GM21576 (cell line): ENCODE measurements around the gene LIG3.
"Not testable (repeated sequence)": the region's sequence is repeated elsewhere in the genome, so short reads cannot be mapped to it uniquely, and the experiment has no call there.

Experiments
- ATAC-seq: cut with Tn5 transposase; IDR thresholded peaks from one replicate; pipeline ENCODE4 v1.9.1; 2021; ENCODE audit warnings: mild to moderate bottlenecking, moderate library complexity; ENCODE audit not compliant: unreplicated experiment

LIG3 gene

GRCh38 chr17:34980353-34980680 lies at the start of gene LIG3:
Gene LIG3, plus strand, starts transcription at chr17:34980512. Its CDS starts 2,494 bp downstream, at chr17:34983006.
- ATAC-seq: peak; percentile 72

GRCh38 chr17:34950780-34951179 lies 29.5 kb upstream of the LIG3 start:
- ATAC-seq: not testable (repeated sequence)

- no peak for ATAC-seq
Observed at GRCh38 chr17:34958438-34958837, 21.9 kb upstream of the LIG3 start.

GRCh38 chr17:34961093-34961911 lies 19.0 kb upstream of the LIG3 start, which contains the start of the genes CCT6B and ZNF830:
Gene CCT6B, minus strand, starts transcription at chr17:34961460. Its CDS starts 67 bp downstream, at chr17:34961393.
Gene ZNF830, plus strand, starts transcription at chr17:34961540. Its CDS starts 27 bp downstream, at chr17:34961567.
- peak; percentile 90 for ATAC-seq

- ATAC-seq: no peak
Observed at GRCh38 chr17:34974179-34974578, 6.1 kb upstream of the LIG3 start.

GRCh38 chr17:34974794-34975785 lies 5.2 kb upstream of the LIG3 start:
- ATAC-seq: no peak

GRCh38 chr17:34979153-34979552 lies 1.2 kb upstream of the LIG3 start:
- no peak for ATAC-seq

- no peak for ATAC-seq
Observed at GRCh38 chr17:34979650-34980352, 511 bp upstream of the LIG3 start.

- peak; percentile 74 for ATAC-seq
Observed at GRCh38 chr17:34980681-34981537, 597 bp downstream of the LIG3 start.

GRCh38 chr17:34981538-34982241 lies 1.4 kb downstream of the LIG3 start:
- ATAC-seq: no peak

GRCh38 chr17:34987232-34987631 lies 6.9 kb downstream of the LIG3 start:
- no peak for ATAC-seq

- no peak for ATAC-seq
Observed at GRCh38 chr17:34988644-34989043, 8.3 kb downstream of the LIG3 start.

GRCh38 chr17:34989473-34989872 lies 9.2 kb downstream of the LIG3 start:
- ATAC-seq: no peak

GRCh38 chr17:34990921-34991365 lies 10.6 kb downstream of the LIG3 start:
- no peak for ATAC-seq

GRCh38 chr17:34991606-34992005 lies 11.3 kb downstream of the LIG3 start:
- ATAC-seq: no peak

- ATAC-seq: no peak
Observed at GRCh38 chr17:34993031-34993430, 12.7 kb downstream of the LIG3 start.

- no peak for ATAC-seq
Observed at GRCh38 chr17:34996422-34997285, 16.3 kb downstream of the LIG3 start.

GRCh38 chr17:34997355-34997862 lies 17.1 kb downstream of the LIG3 start:
- ATAC-seq: no peak
